SW480 (cell line): ENCODE data around the gene AJUBA.
A peak's percentile ranks its signal among the peaks of the same experiment; 100 is the strongest.
"Not testable (repeated sequence)": the region's sequence is repeated elsewhere in the genome, so short reads cannot be mapped to it uniquely, and the experiment has no call there.

Experiments used
- DNase-seq: peaks from one replicate; pipeline ENCODE4 v3.0.0-alpha.2; 2016; ENCODE audit warnings: low spot score

Gene AJUBA

GRCh38 chr14:23006188-23006534 lies 23.8 kb upstream of the AJUBA start:
- DNase-seq = no peak

GRCh38 chr14:23005451-23006187 lies 23.3 kb upstream of the AJUBA start:
- no peak for DNase-seq

- DNase-seq = not testable (repeated sequence)
These were observed 21.9 kb upstream of the AJUBA start for GRCh38 chr14:23004274-23004673.

GRCh38 chr14:23002592-23002991 lies 20.2 kb upstream of the AJUBA start:
- no peak for DNase-seq

- no peak for DNase-seq
These were observed 18.5 kb upstream of the AJUBA start for GRCh38 chr14:23000860-23001259.

- no peak for DNase-seq
These were observed 16.1 kb upstream of the AJUBA start for GRCh38 chr14:22998329-22999012.

GRCh38 chr14:22997676-22998323 lies 15.4 kb upstream of the AJUBA start:
- no peak for DNase-seq

GRCh38 chr14:22996768-22997654 lies 14.7 kb upstream of the AJUBA start:
- DNase-seq = no peak

- no peak for DNase-seq
These were observed 13.7 kb upstream of the AJUBA start for GRCh38 chr14:22995889-22996625.

- peak; percentile 43 for DNase-seq
These were observed 12.5 kb upstream of the AJUBA start for GRCh38 chr14:22994762-22995275.

- no peak for DNase-seq
These were observed 11.2 kb upstream of the AJUBA start for GRCh38 chr14:22993517-22993916.

- no peak for DNase-seq
These were observed 9.5 kb upstream of the AJUBA start for GRCh38 chr14:22991852-22992251.

GRCh38 chr14:22987291-22987690 lies 4.9 kb upstream of the AJUBA start:
- no peak for DNase-seq

GRCh38 chr14:22986508-22987054 lies 4.2 kb upstream of the AJUBA start:
- peak; percentile 78 for DNase-seq

- DNase-seq = no peak
These were observed 3.6 kb upstream of the AJUBA start for GRCh38 chr14:22985894-22986507.

- no peak for DNase-seq
These were observed 2.8 kb upstream of the AJUBA start for GRCh38 chr14:22984959-22985658.

GRCh38 chr14:22981876-22982476 lies 375 bp downstream of the AJUBA start:
- DNase-seq = no peak

- DNase-seq = peak; percentile 18
These were observed 1.1 kb downstream of the AJUBA start for GRCh38 chr14:22981090-22981875.

GRCh38 chr14:22980672-22981089 lies 1.7 kb downstream of the AJUBA start:
- peak; percentile 62 for DNase-seq
